Endodermal cell (in vitro differentiated cells): Measurements from ENCODE around the gene NFAT5. TPM values are rescaled to one million over a fixed set of nuclear protein-coding genes. Genes with fewer than 3 reads are reported as not detected.
A peak's percentile ranks its signal among the peaks of the same experiment; 100 is the strongest.
"Not testable (repeated sequence)": the region's sequence is repeated elsewhere in the genome, so short reads cannot be mapped to it uniquely, and the experiment has no call there.

Source experiments
- DNase-seq: peaks from one replicate; pipeline ENCODE4 v3.0.0-alpha.2; 2017
- H3K27ac ChIP-seq: 2 replicates; pipeline ENCODE4 v1.5.1; 2013; ENCODE audit warnings: mild to moderate bottlenecking, low read depth, low read length, moderate library complexity
- H3K27me3 ChIP-seq: 2 replicates; pipeline ENCODE4 v1.6.1; 2013; ENCODE audit warnings: mild to moderate bottlenecking, low read length, moderate library complexity; ENCODE audit not compliant: insufficient read depth, control insufficient read depth, poor library complexity, severe bottlenecking
- H3K36me3 ChIP-seq: 2 replicates; pipeline ENCODE4 v1.7.0; 2013; ENCODE audit warnings: mild to moderate bottlenecking, low read length, moderate library complexity; ENCODE audit not compliant: control insufficient read depth, insufficient read depth
- H3K4me1 ChIP-seq: one replicate; pipeline ENCODE4 v1.7.0; 2013; ENCODE audit warnings: low read length; ENCODE audit not compliant: control insufficient read depth, insufficient read depth
- H3K4me3 ChIP-seq: 2 replicates; pipeline ENCODE4 v1.5.1; 2013; ENCODE audit warnings: mild to moderate bottlenecking, low read length, moderate library complexity
- H3K9ac ChIP-seq: 2 replicates; pipeline ENCODE4 v1.6.1; 2013; ENCODE audit warnings: mild to moderate bottlenecking, low read length, moderate library complexity; ENCODE audit not compliant: poor library complexity, severe bottlenecking; ENCODE audit errors: extremely low read depth
- H3K9me3 ChIP-seq: 2 replicates; pipeline ENCODE4 v1.6.1; 2013; ENCODE audit warnings: mild to moderate bottlenecking, low read length, moderate library complexity; ENCODE audit not compliant: control insufficient read depth
- H3K27ac Mint-ChIP-seq: 2 replicates; pipeline ENCODE4 v1.8.0; 2020; ENCODE audit warnings: mixed read lengths
- H3K27me3 Mint-ChIP-seq: 2 replicates; pipeline ENCODE4 v1.8.0; 2021; ENCODE audit warnings: mild to moderate bottlenecking, mixed read lengths; ENCODE audit not compliant: insufficient read depth
- H3K36me3 Mint-ChIP-seq: 2 replicates; pipeline ENCODE4 v1.8.0; 2020; ENCODE audit warnings: low read depth, mixed read lengths
- H3K4me1 Mint-ChIP-seq: 2 replicates; pipeline ENCODE4 v1.8.0; 2020; ENCODE audit warnings: mixed read lengths
- H3K4me3 Mint-ChIP-seq: 2 replicates; pipeline ENCODE4 v1.8.0; 2020; ENCODE audit warnings: mild to moderate bottlenecking, moderate library complexity, mixed read lengths
- H3K9me3 Mint-ChIP-seq: 2 replicates; pipeline ENCODE4 v1.8.0; 2020; ENCODE audit warnings: mild to moderate bottlenecking, mixed read lengths
- WGBS, 2 experiments: methylation state at CpG; one replicate each; pipeline versions ENCODE4 v1.1.5 to v1.1.7; 2013; ENCODE audit warnings: missing lambda C conversion rate in 2 of 2, mixed read lengths in 1 of 2; ENCODE audit not compliant: insufficient coverage in 1 of 2, insufficient read length in 1 of 2; 5-methylcytosine and 5-hydroxymethylcytosine counted together
- total RNA-seq, 2 donors: library from RNA; stranded (reverse); fragmentation: NEBNext Ultra II Directional in 1 of 2; extraction: Animal tissue kit (Norgen Biotek cat#: 25700) in 1 of 2; gene quantifications; 2 replicates in 1 of 2; 3 replicates in 1 of 2; pipeline ENCODE4 v1.2.1, GENCODE V29; 2021
- TF ChIP-seq, protein P1 (sequence below): fragments of 200-600 bp; sonication (generic); conservative IDR thresholded peaks from 2 replicates; pipeline ENCODE4 v1.5.0; 2021; ENCODE audit warnings: antibody characterized with exemption, mild to moderate bottlenecking

Gene NFAT5
- total RNA-seq, 2 donors from 2014 or later: 38.8 to 40.3 TPM

DNA sequence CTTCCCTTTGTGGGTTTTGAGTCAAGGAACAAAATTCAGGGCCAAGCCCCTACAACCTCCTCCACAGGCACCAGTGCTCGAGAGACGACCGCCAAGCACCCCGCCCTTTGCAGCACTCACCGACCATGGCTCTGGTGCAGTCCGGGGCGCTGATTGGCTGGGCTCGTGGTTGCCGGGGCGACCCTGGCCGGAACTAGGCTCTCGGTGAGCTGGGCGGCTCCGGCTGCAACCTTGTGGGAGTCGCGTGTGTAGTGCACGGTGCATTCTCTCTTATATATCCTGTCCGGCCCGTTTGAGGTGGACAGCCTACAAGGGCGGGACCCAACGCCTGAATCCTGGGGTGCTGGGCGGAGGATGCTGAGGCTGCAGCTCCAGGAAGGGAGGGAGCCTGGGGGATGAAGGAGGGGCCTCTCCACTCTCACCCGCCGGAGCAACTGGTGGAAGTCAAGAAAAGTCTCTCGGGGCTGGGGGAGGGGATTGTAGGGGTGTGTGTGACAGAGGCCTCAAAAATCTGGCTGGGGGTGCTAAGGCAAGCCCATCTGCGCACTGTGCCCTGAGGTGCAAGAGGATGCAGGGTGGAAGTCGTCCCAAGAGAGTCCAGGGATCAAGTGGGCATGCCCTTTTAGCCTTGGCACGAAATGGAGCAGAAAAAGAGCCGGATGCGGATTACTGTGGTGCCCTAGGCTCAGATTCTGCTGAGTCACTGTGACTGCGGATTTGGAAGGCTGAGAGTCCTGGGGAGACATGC is 160.7 kb downstream of the NFAT5 start, which contains the start of gene NQO1:
NQO1 (minus strand) TSS at position 248 of the 748 bp plus-strand sequence; CDS start at position 127, 121 bp downstream.
- Histone ChIP-seq H3K36me3 (no peaks in the 10 kb centered on the region), H3K4me3 (peak within 1 kb of the TSS; percentile 88), H3K9ac (peak within 1 kb of the TSS; percentile 58), H3K27ac (peak within 1 kb of the TSS; percentile 81), H3K4me1 (peaks cover 2% of the 10 kb centered on the region), H3K27me3 (no peaks in the 10 kb centered on the region), H3K9me3 (no peaks in the 10 kb centered on the region)
- WGBS, 2 experiments: 3 to 6% methylated on average over 25 to 31 of the region's 31 CpGs
- Mint-ChIP-seq H3K4me3 (peak within 1 kb of the TSS; percentile 79), H3K27ac (peak within 1 kb of the TSS; percentile 100), H3K4me1 (peaks cover 26% of the 10 kb centered on the region), H3K36me3 (peaks cover 15% of the 10 kb centered on the region), H3K27me3 (no peaks in the 10 kb centered on the region), H3K9me3 (no peaks in the 10 kb centered on the region)
- peak; percentile 100 for DNase-seq
- TF ChIP-seq, protein P1, sequence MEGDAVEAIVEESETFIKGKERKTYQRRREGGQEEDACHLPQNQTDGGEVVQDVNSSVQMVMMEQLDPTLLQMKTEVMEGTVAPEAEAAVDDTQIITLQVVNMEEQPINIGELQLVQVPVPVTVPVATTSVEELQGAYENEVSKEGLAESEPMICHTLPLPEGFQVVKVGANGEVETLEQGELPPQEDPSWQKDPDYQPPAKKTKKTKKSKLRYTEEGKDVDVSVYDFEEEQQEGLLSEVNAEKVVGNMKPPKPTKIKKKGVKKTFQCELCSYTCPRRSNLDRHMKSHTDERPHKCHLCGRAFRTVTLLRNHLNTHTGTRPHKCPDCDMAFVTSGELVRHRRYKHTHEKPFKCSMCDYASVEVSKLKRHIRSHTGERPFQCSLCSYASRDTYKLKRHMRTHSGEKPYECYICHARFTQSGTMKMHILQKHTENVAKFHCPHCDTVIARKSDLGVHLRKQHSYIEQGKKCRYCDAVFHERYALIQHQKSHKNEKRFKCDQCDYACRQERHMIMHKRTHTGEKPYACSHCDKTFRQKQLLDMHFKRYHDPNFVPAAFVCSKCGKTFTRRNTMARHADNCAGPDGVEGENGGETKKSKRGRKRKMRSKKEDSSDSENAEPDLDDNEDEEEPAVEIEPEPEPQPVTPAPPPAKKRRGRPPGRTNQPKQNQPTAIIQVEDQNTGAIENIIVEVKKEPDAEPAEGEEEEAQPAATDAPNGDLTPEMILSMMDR: no peak

DNA sequence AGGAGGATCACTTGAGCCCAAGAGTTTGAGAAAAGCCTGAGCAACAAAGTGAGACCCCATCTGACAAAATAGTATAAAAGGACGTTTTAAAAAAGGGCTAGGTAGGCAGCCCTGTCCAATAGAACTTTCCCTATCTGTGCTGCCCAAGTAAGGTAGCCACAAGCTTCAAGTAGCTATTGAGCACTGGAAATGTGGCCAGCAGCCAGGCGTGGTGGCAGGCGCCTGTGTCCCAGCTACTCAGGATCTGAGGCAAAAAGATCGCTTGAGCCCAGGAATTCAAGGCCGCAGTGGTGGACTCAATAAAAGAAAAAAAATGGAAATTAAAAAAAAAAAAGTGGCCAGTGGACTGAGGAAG is 162.1 kb downstream of the NFAT5 start:
- no peak overlapping the region for H3K27ac ChIP-seq
- no peaks in the 10 kb centered on the region for H3K36me3 ChIP-seq
- no peak for DNase-seq
- peak overlapping the region; percentile 79 for H3K4me3 Mint-ChIP-seq
- H3K27ac Mint-ChIP-seq: peak overlapping the region; percentile 100
- H3K9ac ChIP-seq: no peak overlapping the region
- peaks cover 19% of the 10 kb centered on the region for H3K4me1 Mint-ChIP-seq
- no peaks in the 10 kb centered on the region for H3K27me3 ChIP-seq
- no peaks in the 10 kb centered on the region for H3K9me3 ChIP-seq
- 94 to 96% methylated on average over 5 of the region's 5 CpGs for WGBS, 2 experiments
- TF ChIP-seq, protein P1: no peak
- H3K9me3 Mint-ChIP-seq: no peaks in the 10 kb centered on the region
- peaks cover 10% of the 10 kb centered on the region for H3K36me3 Mint-ChIP-seq
- peaks cover 2% of the 10 kb centered on the region for H3K4me1 ChIP-seq
- no peak overlapping the region for H3K4me3 ChIP-seq
- H3K27me3 Mint-ChIP-seq: no peaks in the 10 kb centered on the region

DNA sequence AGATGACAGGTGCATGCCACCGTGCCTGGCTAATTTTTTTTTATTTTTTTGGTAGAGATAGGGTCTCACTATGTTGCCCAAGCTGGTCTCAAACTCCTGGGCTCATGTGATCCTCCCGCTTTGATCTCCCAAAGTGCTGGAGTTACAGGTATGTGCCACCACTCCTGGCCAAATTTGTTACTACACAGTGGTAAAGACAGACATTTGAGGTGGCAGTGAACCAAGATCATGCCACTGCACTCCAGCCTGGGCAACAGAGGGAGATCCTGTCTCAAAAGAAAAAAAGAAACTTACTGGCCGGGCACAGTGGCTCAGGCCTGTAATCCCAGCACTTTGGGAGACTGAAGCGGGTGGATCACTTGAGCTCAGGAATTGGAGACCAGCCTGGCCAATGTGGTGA is 163.3 kb downstream of the NFAT5 start:
- not testable (repeated sequence) for H3K27me3 Mint-ChIP-seq, H3K4me3 ChIP-seq, H3K9me3 ChIP-seq, H3K4me1 ChIP-seq, DNase-seq, H3K27ac ChIP-seq, H3K9me3 Mint-ChIP-seq, H3K27me3 ChIP-seq, H3K4me3 Mint-ChIP-seq, H3K9ac ChIP-seq, H3K36me3 Mint-ChIP-seq, H3K36me3 ChIP-seq
- peak overlapping the region; percentile 49 for H3K27ac Mint-ChIP-seq
- peaks cover 19% of the 10 kb centered on the region for H3K4me1 Mint-ChIP-seq
- 94 to 97% methylated on average over 4 of the region's 4 CpGs for WGBS, 2 experiments

DNA sequence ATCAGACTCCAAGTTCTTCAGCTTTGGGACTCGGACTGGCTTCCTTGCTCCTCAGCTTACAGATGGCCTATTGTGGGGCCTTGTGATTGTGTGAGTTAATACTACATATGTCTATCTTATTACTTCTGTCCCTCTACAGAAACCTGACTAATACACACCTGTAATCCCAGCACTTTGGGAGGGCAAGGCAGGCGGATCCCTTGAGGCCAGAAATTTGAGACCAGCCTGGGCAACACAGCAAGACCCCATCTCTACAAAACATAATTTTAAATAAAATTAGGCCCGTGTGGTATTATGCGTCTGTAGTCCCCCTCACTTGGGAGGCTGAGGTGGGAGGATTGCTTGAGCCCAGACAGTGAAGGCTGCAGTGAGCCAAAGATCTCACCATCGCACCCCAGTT is 165.5 kb downstream of the NFAT5 start:
- DNase-seq, H3K9me3 Mint-ChIP-seq: not testable (repeated sequence)
- WGBS, 2 experiments: 88 to 100% methylated on average over 1 to 5 of the region's 5 CpGs

More for the DNA sequence above, 165.5 kb downstream of the NFAT5 start:
- H3K36me3 ChIP-seq, H3K4me1 ChIP-seq, H3K9me3 ChIP-seq, H3K4me3 ChIP-seq, H3K27ac Mint-ChIP-seq, H3K27me3 Mint-ChIP-seq, H3K36me3 Mint-ChIP-seq, H3K27me3 ChIP-seq, H3K4me3 Mint-ChIP-seq, H3K4me1 Mint-ChIP-seq, H3K27ac ChIP-seq, H3K9ac ChIP-seq: not testable (repeated sequence)
